ENCODE data around the gene PDIA2. TPM values are rescaled to one million over a fixed set of nuclear protein-coding genes. Genes with fewer than 3 reads are reported as not detected.

The PDIA2 gene
- total RNA-seq, 6 donors from 2014 or later: 0.52 to 0.64 TPM; not detected in 4

DNA sequence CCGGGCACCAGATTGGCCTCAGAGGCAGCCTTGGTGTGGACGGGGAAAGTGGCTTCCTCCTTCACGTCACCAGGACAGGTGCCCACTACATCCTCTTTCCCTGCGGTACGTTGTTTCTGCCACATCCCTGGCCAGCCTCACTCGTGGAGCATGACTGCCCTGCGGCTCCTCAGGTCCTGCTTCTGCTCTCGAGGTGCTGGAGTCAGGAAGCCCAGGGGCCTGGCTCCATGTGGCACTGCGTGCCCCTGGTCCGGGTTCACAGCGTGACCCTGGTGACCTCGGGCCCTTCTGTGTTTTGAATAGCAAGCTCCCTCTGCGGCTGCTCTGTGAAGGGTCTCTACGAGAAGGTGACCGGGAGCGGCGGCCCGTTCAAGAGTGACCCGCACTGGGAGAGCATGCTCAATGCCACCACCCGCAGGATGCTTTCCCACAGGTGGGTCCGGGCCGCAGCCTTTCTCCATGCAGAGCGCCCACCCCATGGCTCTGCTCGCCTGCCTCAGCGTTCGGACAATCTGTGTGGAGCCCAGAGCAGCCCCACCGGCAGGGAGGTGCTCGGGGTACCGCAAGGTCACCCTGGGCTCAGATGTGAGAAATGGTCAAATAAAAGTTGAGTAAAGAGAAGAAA, 20.7 kb upstream of the PDIA2 start:
- no peaks in the 10 kb centered on the region for H3K9me3 ChIP-seq
- H3K4me3 ChIP-seq: no peak overlapping the region
- H3K27me3 ChIP-seq: no peaks in the 10 kb centered on the region
- no peak for TF ChIP-seq POLR2A (IDR thresholded peaks at IDR 0.05)
- no peak for TF ChIP-seq EP300 (IDR thresholded peaks at IDR 0.05)
- WGBS, 2 donors: 95 to 96% methylated on average over 29 of the region's 29 CpGs
- ATAC-seq (ENCODE audit: low FRiP score in 2 of 2) (no peak), DNase-seq (peak in 1 of 2 donors; percentile 77)
- no peaks in the 10 kb centered on the region for H3K4me1 ChIP-seq
- H3K27ac ChIP-seq: no peak overlapping the region
- peaks cover 5 to 61% (median 54%) of the 10 kb centered on the region in 4 donors for H3K36me3 ChIP-seq

GRCh38 chr16:263182-263774, 19.7 kb upstream of the PDIA2 start:
- H3K36me3 ChIP-seq: peaks cover 5 to 61% (median 54%) of the 10 kb centered on the region in 4 donors

DNA sequence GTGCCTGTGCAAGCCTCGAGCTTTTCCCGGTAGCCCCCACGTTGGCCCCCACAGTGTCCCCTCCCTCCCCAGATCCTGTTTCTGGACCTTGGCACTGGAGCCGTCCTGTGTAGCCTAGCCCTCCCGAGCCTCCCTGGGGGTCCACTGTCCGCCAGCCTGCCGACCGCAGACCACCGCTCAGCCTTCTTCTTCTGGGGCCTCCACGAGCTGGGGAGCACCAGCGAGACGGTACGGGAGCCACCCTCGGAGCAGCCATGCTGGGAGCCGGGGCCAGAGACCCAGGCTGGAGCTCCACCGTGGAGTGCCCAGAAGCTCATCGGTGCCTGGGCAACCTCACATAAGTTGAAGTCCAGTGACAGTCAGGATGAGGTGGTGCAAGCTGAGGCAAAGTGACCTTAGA, 19.0 kb upstream of the PDIA2 start:
- DNase-seq (peak in 1 of 2 donors; percentile 70), ATAC-seq (ENCODE audit: low FRiP score in 2 of 2) (no peak)
- Histone ChIP-seq H3K27ac (no peak overlapping the region), H3K36me3 (peaks cover 5 to 60% (median 53%) of the 10 kb centered on the region in 4 donors), H3K27me3 (no peaks in the 10 kb centered on the region), H3K4me3 (no peak overlapping the region), H3K9me3 (no peaks in the 10 kb centered on the region), H3K4me1 (no peaks in the 10 kb centered on the region)
- TF ChIP-seq EP300 (IDR thresholded peaks at IDR 0.05) (no peak), CTCF (IDR thresholded peaks at IDR 0.05) (no peak), POLR2A (IDR thresholded peaks at IDR 0.05) (no peak), POLR2AphosphoS5 (IDR thresholded peaks at IDR 0.05) (no peak)
- 94 to 97% methylated on average over 5 to 17 of the region's 17 CpGs for WGBS, 2 donors

More at GRCh38 chr16:263182-263774, 19.7 kb upstream of the PDIA2 start:
- no peak for TF ChIP-seq POLR2AphosphoS5 (IDR thresholded peaks at IDR 0.05)
- TF ChIP-seq EP300 (IDR thresholded peaks at IDR 0.05): no peak
- TF ChIP-seq POLR2A (IDR thresholded peaks at IDR 0.05): no peak
- TF ChIP-seq CTCF (IDR thresholded peaks at IDR 0.05): no peak
- ATAC-seq (ENCODE audit: low FRiP score in 2 of 2) (no peak), DNase-seq (peak in 1 of 2 donors; percentile 79)
- Histone ChIP-seq H3K4me1 (no peaks in the 10 kb centered on the region), H3K27me3 (no peaks in the 10 kb centered on the region), H3K4me3 (no peak overlapping the region), H3K27ac (no peak overlapping the region), H3K9me3 (no peaks in the 10 kb centered on the region)
- WGBS, 2 donors: 94% methylated on average over 12 to 35 of the region's 35 CpGs

- 95 to 96% methylated on average over 8 to 22 of the region's 23 CpGs for WGBS, 2 donors
Observed at GRCh38 chr16:264440-264951, 18.5 kb upstream of the PDIA2 start.

GRCh38 chr16:265002-265529, 17.9 kb upstream of the PDIA2 start:
- no peak for DNase-seq
- TF ChIP-seq POLR2AphosphoS5 (IDR thresholded peaks at IDR 0.05) (no peak), EP300 (IDR thresholded peaks at IDR 0.05) (no peak), POLR2A (IDR thresholded peaks at IDR 0.05) (no peak), CTCF (IDR thresholded peaks at IDR 0.05) (no peak)
- no peaks in the 10 kb centered on the region for H3K4me1 ChIP-seq
- WGBS, 2 donors: 93 to 100% methylated on average over 3 to 14 of the region's 14 CpGs
- H3K27me3 ChIP-seq: no peaks in the 10 kb centered on the region
- H3K27ac ChIP-seq: no peak overlapping the region
- no peak overlapping the region for H3K4me3 ChIP-seq
- ATAC-seq (ENCODE audit: low FRiP score in 2 of 2): no peak
- H3K36me3 ChIP-seq: peaks cover 5 to 55% (median 44%) of the 10 kb centered on the region in 4 donors
- H3K9me3 ChIP-seq: no peaks in the 10 kb centered on the region

More at GRCh38 chr16:264440-264951, 18.5 kb upstream of the PDIA2 start:
- DNase-seq (peak in 1 of 2 donors; percentile 78), ATAC-seq (ENCODE audit: low FRiP score in 2 of 2) (no peak)
- no peaks in the 10 kb centered on the region for H3K9me3 ChIP-seq
- TF ChIP-seq POLR2AphosphoS5 (IDR thresholded peaks at IDR 0.05): no peak
- H3K4me1 ChIP-seq: no peaks in the 10 kb centered on the region
- H3K4me3 ChIP-seq: no peak overlapping the region
- H3K27ac ChIP-seq: no peak overlapping the region
- H3K36me3 ChIP-seq: peaks cover 5 to 60% (median 50%) of the 10 kb centered on the region in 4 donors
- H3K27me3 ChIP-seq: no peaks in the 10 kb centered on the region

All from upper lobe of left lung (tissue), 6 donors.